Right lobe of liver (tissue), 6 donors: Measurements from ENCODE around the gene DST. TPM values are rescaled to one million over a fixed set of nuclear protein-coding genes. Genes with fewer than 3 reads are reported as not detected.

Experiments
- ATAC-seq, 4 donors: fragments of 200-7000 bp; cut with Tn5 transposase; one replicate each; pipeline ENCODE4 v1.9.1; 2020; ENCODE audit warnings: mild to moderate bottlenecking in 4 of 4, moderate library complexity in 4 of 4
- DNase-seq, 3 donors: peaks; one replicate each; pipeline ENCODE4 v3.0.0-alpha.2; 2020
- H3K27ac ChIP-seq, 3 donors: fragments of 200-600 bp; one replicate each; pipeline ENCODE4 v1.8.0; 2022
- H3K27me3 ChIP-seq, 2 donors: fragments of 200-600 bp; one replicate each; pipeline ENCODE4 v1.8.0; 2022
- H3K36me3 ChIP-seq, 4 donors: fragments of 200-600 bp; sonication (generic) in 1 of 4; one replicate each; pipeline versions ENCODE4 v1.5.1 to v1.8.0; 2017 to 2022; ENCODE audit warnings: control low read depth in 1 of 4
- H3K4me1 ChIP-seq, 4 donors: fragments of 200-600 bp; sonication (generic) in 1 of 4; one replicate each; pipeline versions ENCODE4 v1.5.1 to v1.8.0; 2017 to 2022; ENCODE audit warnings: control low read depth in 1 of 4
- H3K4me3 ChIP-seq, 3 donors: fragments of 200-600 bp; one replicate each; pipeline ENCODE4 v1.8.0; 2022
- H3K9me3 ChIP-seq, 4 donors: fragments of 200-600 bp; sonication (generic) in 1 of 4; one replicate each; pipeline versions ENCODE4 v1.5.1 to v1.8.0; 2017 to 2022; ENCODE audit warnings: control low read depth in 1 of 4
- POLR2A ChIP-seq: fragments of 450-650 bp; IDR thresholded peaks from one replicate; pipeline ENCODE4 v1.6.1; 2017; ENCODE audit warnings: antibody characterized with exemption, mild to moderate bottlenecking
- WGBS: methylation state at CpG from one replicate; pipeline ENCODE4 v1.1.6; 2018; ENCODE audit warnings: low coverage, low lambda C conversion rate; ENCODE audit not compliant: insufficient coverage; ENCODE audit errors: missing lambda C conversion rate; 5-methylcytosine and 5-hydroxymethylcytosine counted together
- intact Hi-C, 2 donors: fragments of 100-400 bp; cut with DNase I; formaldehyde crosslinking; loops; one replicate each; pipeline versions ENCODE4 v1.11.2 to v1.14.1; 2022
- total RNA-seq, 6 experiments: library from RNA; depleted of rRNA in 2 of 6; stranded (reverse); fragments of >200 nt in 2 of 6; fragmentation: NEBNext Ultra II Directional in 3 of 6; extraction: Animal tissue kit (Norgen Biotek cat#: 25700) in 3 of 6; gene quantifications; one replicate each; pipeline versions ENCODE4 v1.1.0 to v1.2.4, GENCODE V29; 2016 to 2023
- TF ChIP-seq, protein P1 (sequence below), 4 donors: fragments of 200-600 bp in 3 of 4; fragments of 450-650 bp in 1 of 4; IDR thresholded peaks; one replicate each; pipeline versions ENCODE4 v1.5.1 to v1.8.0; 2016 to 2022; ENCODE audit warnings: antibody characterized with exemption in 4 of 4, mild to moderate bottlenecking in 2 of 4
- donor health status: DM: no; HTN: yes; CAD: no.
- donor health status: DM: no; HTN: no; CAD: no.
- donor health status: DM: no; HTN: no; CAD: no.
- donor health status: DM: no; HTN: yes; CAD: no.
- donor health status: DM: no; HTN: yes; CAD: no.

The DST gene
- total RNA-seq, 6 experiments from 2014 or later, result 92.1 to 207 (median 156) TPM

DNA sequence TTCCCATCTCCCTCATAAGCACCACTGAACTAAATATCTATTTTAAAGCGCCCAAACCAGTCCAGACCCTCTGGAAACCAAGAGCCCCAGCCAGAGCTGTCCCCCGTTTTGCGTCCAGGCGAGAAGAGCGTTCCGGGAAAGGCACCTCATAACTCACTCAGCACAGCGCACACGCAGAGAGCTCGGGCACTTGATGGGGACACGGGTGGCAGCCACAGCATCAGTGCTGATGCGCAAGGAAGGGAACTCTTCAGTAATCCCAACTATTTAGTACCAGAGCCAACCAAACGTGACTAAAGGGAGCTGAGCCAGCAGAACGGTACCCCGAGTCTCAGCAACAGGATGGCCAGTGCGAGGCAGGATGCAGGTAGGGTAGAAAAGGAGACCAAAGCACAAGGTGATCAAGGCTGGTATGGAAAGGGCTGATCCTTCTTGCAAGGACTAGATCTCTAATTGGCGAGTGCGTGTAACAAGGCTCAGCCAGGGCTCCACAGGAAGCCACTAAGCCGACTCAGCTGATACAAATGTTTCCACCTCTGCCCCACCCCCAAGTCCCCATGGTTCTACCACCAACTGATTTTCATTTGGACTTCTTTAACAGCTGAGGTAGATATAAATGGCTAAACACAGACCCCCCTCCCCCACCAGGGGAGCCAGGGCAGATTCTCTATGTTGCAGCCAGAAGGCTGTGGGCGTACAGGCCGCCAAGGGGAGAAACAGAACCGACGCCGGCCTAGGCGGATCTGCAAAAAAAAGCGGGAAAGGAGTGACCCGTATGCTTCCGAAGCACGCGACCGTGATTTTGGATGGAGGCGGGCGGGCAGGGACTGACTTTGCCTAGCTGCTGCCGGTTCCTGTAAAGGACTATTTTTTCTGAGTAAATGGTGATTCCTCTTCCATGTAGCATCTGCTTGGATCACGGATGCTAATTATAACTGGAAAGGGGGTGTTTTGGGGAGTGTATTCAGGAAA is 211.8 kb downstream of the DST start:
- Histone ChIP-seq H3K27ac (no peak overlapping the region), H3K4me1 (peaks cover 0 to 8% (median 3%) of the 10 kb centered on the region in 4 donors), H3K27me3 (no peaks in the 10 kb centered on the region), H3K9me3 (no peaks in the 10 kb centered on the region), H3K36me3 (no peaks in the 10 kb centered on the region), H3K4me3 (no peak overlapping the region)
- 94% methylated on average over 26 of the region's 34 CpGs for whole genome bisulfite sequencing
- TF ChIP-seq, protein P1, sequence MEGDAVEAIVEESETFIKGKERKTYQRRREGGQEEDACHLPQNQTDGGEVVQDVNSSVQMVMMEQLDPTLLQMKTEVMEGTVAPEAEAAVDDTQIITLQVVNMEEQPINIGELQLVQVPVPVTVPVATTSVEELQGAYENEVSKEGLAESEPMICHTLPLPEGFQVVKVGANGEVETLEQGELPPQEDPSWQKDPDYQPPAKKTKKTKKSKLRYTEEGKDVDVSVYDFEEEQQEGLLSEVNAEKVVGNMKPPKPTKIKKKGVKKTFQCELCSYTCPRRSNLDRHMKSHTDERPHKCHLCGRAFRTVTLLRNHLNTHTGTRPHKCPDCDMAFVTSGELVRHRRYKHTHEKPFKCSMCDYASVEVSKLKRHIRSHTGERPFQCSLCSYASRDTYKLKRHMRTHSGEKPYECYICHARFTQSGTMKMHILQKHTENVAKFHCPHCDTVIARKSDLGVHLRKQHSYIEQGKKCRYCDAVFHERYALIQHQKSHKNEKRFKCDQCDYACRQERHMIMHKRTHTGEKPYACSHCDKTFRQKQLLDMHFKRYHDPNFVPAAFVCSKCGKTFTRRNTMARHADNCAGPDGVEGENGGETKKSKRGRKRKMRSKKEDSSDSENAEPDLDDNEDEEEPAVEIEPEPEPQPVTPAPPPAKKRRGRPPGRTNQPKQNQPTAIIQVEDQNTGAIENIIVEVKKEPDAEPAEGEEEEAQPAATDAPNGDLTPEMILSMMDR (IDR thresholded peaks at IDR 0.05), result no peak
- no peak for TF ChIP-seq POLR2A
- intact Hi-C loops, result no loop called here
- DNase-seq, result no peak
- ATAC-seq, result no peak

DNA sequence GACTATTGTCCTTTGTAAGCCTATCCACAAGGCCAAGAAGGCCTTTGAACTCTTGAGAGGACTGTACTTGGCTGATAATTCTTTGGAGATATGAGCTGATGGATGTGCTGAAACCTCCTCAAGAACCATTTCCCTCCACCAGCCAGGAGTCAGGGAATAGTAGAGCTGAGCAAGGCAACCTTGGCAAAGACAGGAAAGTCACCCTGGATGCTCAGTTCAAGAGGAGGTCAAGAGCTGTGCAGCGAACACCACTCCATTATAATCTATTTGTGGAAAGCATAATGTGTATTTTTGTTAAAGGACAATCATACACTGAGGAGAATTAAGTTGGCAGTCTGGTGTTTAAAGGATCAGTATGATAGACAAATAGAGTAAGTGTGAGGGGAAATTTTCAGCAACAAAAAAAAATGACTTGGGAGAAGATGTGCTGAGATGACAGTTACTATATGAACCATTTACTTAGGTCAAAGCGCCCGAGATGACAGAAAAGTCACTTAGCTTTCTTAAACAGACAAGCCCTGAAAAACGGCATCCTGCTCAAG is 218.1 kb downstream of the DST start:
- H3K36me3 ChIP-seq, result no peaks in the 10 kb centered on the region
- DNase-seq (no peak), ATAC-seq (no peak)
- no peaks in the 10 kb centered on the region for H3K4me1 ChIP-seq
- no peak overlapping the region for H3K4me3 ChIP-seq
- intact Hi-C loops, result no loop called here
- H3K9me3 ChIP-seq, result no peaks in the 10 kb centered on the region
- 69% methylated on average over 4 of the region's 4 CpGs for WGBS
- H3K27ac ChIP-seq, result no peak overlapping the region
- no peaks in the 10 kb centered on the region for H3K27me3 ChIP-seq
- no peak for TF ChIP-seq POLR2A
- TF ChIP-seq, protein P1 (IDR thresholded peaks at IDR 0.05), result no peak

GRCh38 chr6:56424064-56424463 is 218.6 kb downstream of the DST start:
- Histone ChIP-seq H3K36me3 (no peaks in the 10 kb centered on the region), H3K9me3 (no peaks in the 10 kb centered on the region), H3K4me3 (no peak overlapping the region), H3K27me3 (no peaks in the 10 kb centered on the region), H3K4me1 (no peaks in the 10 kb centered on the region), H3K27ac (no peak overlapping the region)
- no peak for TF ChIP-seq POLR2A
- TF ChIP-seq, protein P1 (IDR thresholded peaks at IDR 0.05), result no peak
- intact Hi-C loops, result no loop called here
- no peak for DNase-seq
- no peak for ATAC-seq
- 54% methylated on average over 2 of the region's 2 CpGs for WGBS

- 80% methylated on average over 3 of the region's 3 CpGs for WGBS
- TF ChIP-seq, protein P1 (IDR thresholded peaks at IDR 0.05), result no peak
- TF ChIP-seq POLR2A, result no peak
- no peak overlapping the region for H3K4me3 ChIP-seq
- H3K9me3 ChIP-seq, result no peaks in the 10 kb centered on the region
- H3K36me3 ChIP-seq, result no peaks in the 10 kb centered on the region
- H3K27me3 ChIP-seq, result no peaks in the 10 kb centered on the region
- H3K27ac ChIP-seq, result no peak overlapping the region
- no peaks in the 10 kb centered on the region for H3K4me1 ChIP-seq
- ATAC-seq (no peak), DNase-seq (no peak)
- intact Hi-C loops, result no loop called here
These were observed 222.4 kb downstream of the DST start for GRCh38 chr6:56420296-56420695.
